H1 (cell line): ENCODE measurements around the gene WNT11. TPM values are rescaled to one million over a fixed set of nuclear protein-coding genes. Genes with fewer than 3 reads are reported as not detected.
A peak's percentile ranks its signal among the peaks of the same experiment; 100 is the strongest.

Experiments used
- BCL11A ChIP-seq, 2 experiments: IDR thresholded peaks; one replicate each; pipeline ENCODE4 v1.6.1; 2011; ENCODE audit warnings: low read depth in 2 of 2, low read length in 2 of 2, mild to moderate bottlenecking in 2 of 2
- CHD7 ChIP-seq: fragments of 300-600 bp; sonication (generic); IDR thresholded peaks from 2 replicates; pipeline ENCODE4 v1.7.1; 2012; ENCODE audit warnings: low read length, moderate library complexity, mild to moderate bottlenecking, inconsistent platforms; ENCODE audit not compliant: insufficient replicate concordance
- HDAC2 ChIP-seq, 2 experiments: fragments of 300-600 bp in 1 of 2; sonication (generic) in 1 of 2; IDR thresholded peaks; 2 replicates each; pipeline ENCODE4 v1.6.1; 2011 to 2012; ENCODE audit warnings: low read depth in 2 of 2, low read length in 2 of 2, mild to moderate bottlenecking in 2 of 2, moderate library complexity in 2 of 2, borderline replicate concordance in 1 of 2, inconsistent platforms in 1 of 2
- JUN ChIP-seq: IDR thresholded peaks from 2 replicates; pipeline ENCODE4 v1.6.1; 2011; ENCODE audit warnings: low read depth, mild to moderate bottlenecking, improper control_type of control experiment, low read length
- JUND ChIP-seq: IDR thresholded peaks from 2 replicates; pipeline ENCODE4 v1.6.1; 2011; ENCODE audit warnings: mild to moderate bottlenecking, improper control_type of control experiment, low read length
- NANOG ChIP-seq: IDR thresholded peaks from 2 replicates; pipeline ENCODE4 v1.6.1; 2011; ENCODE audit warnings: low read length, low read depth, mild to moderate bottlenecking, inconsistent platforms; ENCODE audit not compliant: insufficient read depth, poor library complexity, severe bottlenecking
- RBBP5 ChIP-seq: IDR thresholded peaks from 2 replicates; pipeline ENCODE4 v1.7.1; 2012; ENCODE audit warnings: low read depth, mild to moderate bottlenecking, inconsistent platforms, low read length, moderate library complexity, borderline replicate concordance
- SRF ChIP-seq: IDR thresholded peaks from 2 replicates; pipeline ENCODE4 v1.6.1; 2011; ENCODE audit warnings: mild to moderate bottlenecking, low read depth, low read length, moderate library complexity
- TAF1 ChIP-seq: IDR thresholded peaks from 2 replicates; pipeline ENCODE4 v1.6.1; 2011; ENCODE audit warnings: mild to moderate bottlenecking, low read depth, low read length
- polyA plus RNA-seq, 7 experiments: library from polyadenylated mRNA; depleted of rRNA in 3 of 7; stranded (reverse) in 5 of 7; unstranded in 2 of 7; fragments of >200 nt in 5 of 7; fragments of 200-250 nt in 2 of 7; gene quantifications; 1 replicate in 5 of 7; 2 replicates in 1 of 7; 4 replicates in 1 of 7; pipeline versions ENCODE4 v1.2.1 to v1.2.3, GENCODE V29; 2011 to 2013; ENCODE audit warnings: missing spikeins in 2 of 7, mixed read lengths in 2 of 7
- total RNA-seq: library from RNA; stranded (reverse); fragmentation: NEBNext Ultra II Directional; extraction: Animal tissue kit (Norgen Biotek cat#: 25700); gene quantifications from 2 replicates; pipeline ENCODE4 v1.2.1, GENCODE V29; 2021

WNT11 gene
- total and polyA plus RNA-seq, 2 of the 8 experiments (the other 6 are each of a cell fraction or from before 2014, with no cell fraction given): 0.11 to 0.45 TPM

GRCh38 chr11:76236092-76236999 is 30.0 kb upstream of the WNT11 start (continued):
- TF ChIP-seq CHD7 (no peak), JUN (no peak), HDAC2 (IDR thresholded peaks at IDR 0.05; ENCODE audit: borderline replicate concordance in 1 of 2, low read depth in 2 of 2, low read length in 2 of 2) (peak in 1 of 2 experiments; percentile 96; a peak in 2 of 4 replicates), SRF (no peak), BCL11A (IDR thresholded peaks at IDR 0.05; ENCODE audit: low read depth in 2 of 2, low read length in 2 of 2) (no peak), NANOG (no peak), JUND (no peak), TAF1 (peak; percentile 56; the same call in 1 of the 2 replicates), RBBP5 (peak; percentile 100)
